Panc1 (cell line): ENCODE results near the gene IL17B. TPM values are rescaled to one million over a fixed set of nuclear protein-coding genes. Genes with fewer than 3 reads are reported as not detected.

ENCODE experiments used
- ATAC-seq: fragments of 200-7000 bp; cut with Tn5 transposase; 2 replicates; pipeline ENCODE4 v1.9.1; 2020; ENCODE audit warnings: mild to moderate bottlenecking, moderate library complexity
- BruUV-seq: library from RNA; stranded (reverse); fragments of 400-500 nt; replicated peaks from 2 replicates; lab custom pipeline; 2021; lab: Mats Ljungman, UMichigan
- CTCF ChIA-PET: fragments of 300-600 bp; sonication (Branson Sonifier 250); formaldehyde crosslinking; loops from one replicate; lab custom pipeline; 2022; ENCODE audit warnings: antibody characterized with exemption; lab: Charles Lee
- POLR2A ChIA-PET: fragments of 300-600 bp; sonication (Branson Sonifier 250); formaldehyde crosslinking; loops from one replicate; lab custom pipeline; 2022; ENCODE audit warnings: antibody characterized with exemption; lab: Charles Lee
- DNase-seq: peaks from one replicate; pipeline ENCODE4 v3.0.0-alpha.2; 2010; ENCODE audit warnings: low read depth, low spot score
- H3K27ac ChIP-seq: 2 replicates; pipeline ENCODE4 v1.5.1; 2011; ENCODE audit warnings: mild to moderate bottlenecking, low read length, inconsistent platforms
- H3K27me3 ChIP-seq: fragments of 200-500 bp; sonication (Bioruptor generic); 2 replicates; pipeline ENCODE4 v1.6.0; 2014; ENCODE audit warnings: low read length, inconsistent platforms; ENCODE audit not compliant: control insufficient read depth, insufficient read depth
- H3K36me3 ChIP-seq: fragments of 200-500 bp; sonication (Bioruptor generic); 2 replicates; pipeline ENCODE4 v1.5.1; 2014; ENCODE audit warnings: inconsistent platforms, mild to moderate bottlenecking, low read length, moderate library complexity; ENCODE audit not compliant: control insufficient read depth, insufficient read depth
- H3K4me1 ChIP-seq: 2 replicates; pipeline ENCODE4 v1.5.1; 2011; ENCODE audit warnings: inconsistent platforms, mild to moderate bottlenecking, low read length, moderate library complexity; ENCODE audit not compliant: control insufficient read depth, insufficient read depth
- H3K4me3 ChIP-seq, 2 experiments: 2 replicates each; pipeline ENCODE4 v1.5.1; 2011 to 2012; ENCODE audit warnings: low read depth in 2 of 2, low read length in 2 of 2, mild to moderate bottlenecking in 2 of 2, inconsistent platforms in 1 of 2, moderate library complexity in 1 of 2
- H3K9me3 ChIP-seq: fragments of 200-500 bp; sonication (Bioruptor generic); 2 replicates; pipeline ENCODE4 v1.5.1; 2014; ENCODE audit warnings: low read depth, mild to moderate bottlenecking, inconsistent platforms, low read length, moderate library complexity; ENCODE audit not compliant: control insufficient read depth, insufficient read depth
- POLR2AphosphoS5 ChIP-seq: IDR thresholded peaks from 2 replicates; pipeline ENCODE4 v1.6.1; 2012; ENCODE audit warnings: mild to moderate bottlenecking, low read depth, low read length, moderate library complexity
- SIN3A ChIP-seq: IDR thresholded peaks from 2 replicates; pipeline ENCODE4 v1.6.1; 2012; ENCODE audit warnings: low read depth, mild to moderate bottlenecking, low read length, moderate library complexity, borderline replicate concordance; ENCODE audit not compliant: insufficient read depth
- TCF7L2 ChIP-seq: IDR thresholded peaks from 2 replicates; pipeline ENCODE4 v1.6.1; 2011; ENCODE audit warnings: mild to moderate bottlenecking, low read depth, low read length, inconsistent platforms
- in situ Hi-C: cut with HindIII; loops from 2 replicates; pipeline ENCODE4 v1.10.0; 2016; ENCODE audit warnings: low sequenced_read_pairs, low pct_unique_long_range_greater_than_20kb
- intact Hi-C: fragments of 100-400 bp; cut with micrococcal nuclease; formaldehyde crosslinking; loops from one replicate; pipeline ENCODE4 v1.10.0; 2022; ENCODE audit not compliant: unreplicated experiment
- total RNA-seq: library from RNA; stranded (reverse); gene quantifications from one replicate; pipeline ENCODE4 v1.2.1, GENCODE V29; 2021; ENCODE audit not compliant: unreplicated experiment
- TF ChIP-seq, protein P1 (sequence below): fragments of 450-650 bp; IDR thresholded peaks from 2 replicates; pipeline ENCODE4 v1.5.1; 2017; ENCODE audit warnings: mild to moderate bottlenecking
- TF ChIP-seq, protein P2 (sequence below), 2 experiments: IDR thresholded peaks; 2 replicates each; pipeline ENCODE4 v1.6.1; 2011 to 2012; ENCODE audit warnings: low read depth in 2 of 2, control low read depth in 1 of 2, low read length in 1 of 2, mild to moderate bottlenecking in 1 of 2, moderate library complexity in 1 of 2; ENCODE audit not compliant: insufficient read depth in 1 of 2

Gene IL17B
- total RNA-seq, 1 experiment from 2014 or later = not detected

- Histone ChIP-seq H3K4me1 (peaks cover 6% of the 10 kb centered on the region), H3K27ac (no peak overlapping the region), H3K4me3 (no peak overlapping the region), H3K36me3 (no peaks in the 10 kb centered on the region), H3K9me3 (no peaks in the 10 kb centered on the region), H3K27me3 (no peaks in the 10 kb centered on the region)
- ATAC-seq (no peak), DNase-seq (no peak)
- no TSS peak for BruUV-seq
- TF ChIP-seq TCF7L2 = no peak
- TF ChIP-seq SIN3A = no peak
- intact Hi-C loops (no loop called here), in situ Hi-C loops (no loop called here)
- CTCF ChIA-PET = no interaction called here
- POLR2A ChIA-PET = interaction anchor here (1.4 kb wide), 1 partner anchor 17 kb away, joined by 4 read pairs; the partner anchor contains the start of gene GRPEL2
These were observed 16.6 kb downstream of the IL17B start for GRCh38 chr5:149362541-149362940.

GRCh38 chr5:149360272-149360671 is 18.8 kb downstream of the IL17B start:
- Histone ChIP-seq H3K27me3 (no peaks in the 10 kb centered on the region), H3K36me3 (no peaks in the 10 kb centered on the region), H3K27ac (no peak overlapping the region), H3K4me1 (peaks cover 10% of the 10 kb centered on the region), H3K4me3 (no peak overlapping the region), H3K9me3 (no peaks in the 10 kb centered on the region)
- ATAC-seq = no peak
- ChIA-PET POLR2A (no interaction called here), CTCF (no interaction called here)
- intact Hi-C loops = no loop called here
- no TSS peak for BruUV-seq
- TF ChIP-seq, protein P1, sequence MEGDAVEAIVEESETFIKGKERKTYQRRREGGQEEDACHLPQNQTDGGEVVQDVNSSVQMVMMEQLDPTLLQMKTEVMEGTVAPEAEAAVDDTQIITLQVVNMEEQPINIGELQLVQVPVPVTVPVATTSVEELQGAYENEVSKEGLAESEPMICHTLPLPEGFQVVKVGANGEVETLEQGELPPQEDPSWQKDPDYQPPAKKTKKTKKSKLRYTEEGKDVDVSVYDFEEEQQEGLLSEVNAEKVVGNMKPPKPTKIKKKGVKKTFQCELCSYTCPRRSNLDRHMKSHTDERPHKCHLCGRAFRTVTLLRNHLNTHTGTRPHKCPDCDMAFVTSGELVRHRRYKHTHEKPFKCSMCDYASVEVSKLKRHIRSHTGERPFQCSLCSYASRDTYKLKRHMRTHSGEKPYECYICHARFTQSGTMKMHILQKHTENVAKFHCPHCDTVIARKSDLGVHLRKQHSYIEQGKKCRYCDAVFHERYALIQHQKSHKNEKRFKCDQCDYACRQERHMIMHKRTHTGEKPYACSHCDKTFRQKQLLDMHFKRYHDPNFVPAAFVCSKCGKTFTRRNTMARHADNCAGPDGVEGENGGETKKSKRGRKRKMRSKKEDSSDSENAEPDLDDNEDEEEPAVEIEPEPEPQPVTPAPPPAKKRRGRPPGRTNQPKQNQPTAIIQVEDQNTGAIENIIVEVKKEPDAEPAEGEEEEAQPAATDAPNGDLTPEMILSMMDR = no peak
- no peak for TF ChIP-seq TCF7L2
- no peak for TF ChIP-seq SIN3A
- DNase-seq = no peak
- in situ Hi-C loops = no loop called here

DNA sequence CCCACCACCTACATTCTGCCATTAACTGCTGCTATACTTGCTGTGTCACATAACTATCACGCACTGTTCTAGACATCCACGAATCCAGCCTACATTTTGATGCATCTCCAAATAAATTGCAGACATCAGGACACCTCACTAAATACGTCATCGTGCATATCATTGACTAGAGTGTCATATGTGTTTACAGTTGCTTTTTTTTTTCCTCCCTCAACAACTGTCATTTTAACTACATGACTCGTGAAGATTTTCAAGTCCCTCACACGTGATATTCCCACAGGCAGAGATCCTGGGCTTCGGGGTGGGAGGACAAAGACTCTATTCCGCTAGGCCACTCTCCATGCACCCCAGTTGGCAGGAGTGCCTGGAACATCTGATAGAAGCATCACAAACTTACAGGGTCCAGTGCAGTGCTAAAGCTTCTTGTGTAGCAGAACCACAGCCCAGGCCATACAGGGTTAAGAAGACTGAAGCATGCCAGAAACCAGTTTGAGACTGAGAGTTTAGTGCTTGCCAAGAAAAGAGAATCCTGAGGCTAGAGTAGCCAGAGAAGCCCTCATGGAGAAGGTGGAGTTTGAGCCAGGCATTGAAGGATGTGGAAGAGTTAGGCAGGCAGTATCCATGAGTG is 20.1 kb downstream of the IL17B start:
- no peak overlapping the region for H3K4me3 ChIP-seq
- no peaks in the 10 kb centered on the region for H3K27me3 ChIP-seq
- ATAC-seq (no peak), DNase-seq (no peak)
- in situ Hi-C loops (no loop called here), intact Hi-C loops (no loop called here)
- H3K4me1 ChIP-seq = peaks cover 10% of the 10 kb centered on the region
- BruUV-seq = TSS peak; percentile 40
- H3K9me3 ChIP-seq = no peaks in the 10 kb centered on the region
- H3K36me3 ChIP-seq = peaks cover 3% of the 10 kb centered on the region
- TF ChIP-seq TCF7L2 = no peak
- TF ChIP-seq, protein P1 = no peak
- TF ChIP-seq SIN3A = no peak
- no peak for TF ChIP-seq POLR2AphosphoS5
- TF ChIP-seq, protein P2, sequence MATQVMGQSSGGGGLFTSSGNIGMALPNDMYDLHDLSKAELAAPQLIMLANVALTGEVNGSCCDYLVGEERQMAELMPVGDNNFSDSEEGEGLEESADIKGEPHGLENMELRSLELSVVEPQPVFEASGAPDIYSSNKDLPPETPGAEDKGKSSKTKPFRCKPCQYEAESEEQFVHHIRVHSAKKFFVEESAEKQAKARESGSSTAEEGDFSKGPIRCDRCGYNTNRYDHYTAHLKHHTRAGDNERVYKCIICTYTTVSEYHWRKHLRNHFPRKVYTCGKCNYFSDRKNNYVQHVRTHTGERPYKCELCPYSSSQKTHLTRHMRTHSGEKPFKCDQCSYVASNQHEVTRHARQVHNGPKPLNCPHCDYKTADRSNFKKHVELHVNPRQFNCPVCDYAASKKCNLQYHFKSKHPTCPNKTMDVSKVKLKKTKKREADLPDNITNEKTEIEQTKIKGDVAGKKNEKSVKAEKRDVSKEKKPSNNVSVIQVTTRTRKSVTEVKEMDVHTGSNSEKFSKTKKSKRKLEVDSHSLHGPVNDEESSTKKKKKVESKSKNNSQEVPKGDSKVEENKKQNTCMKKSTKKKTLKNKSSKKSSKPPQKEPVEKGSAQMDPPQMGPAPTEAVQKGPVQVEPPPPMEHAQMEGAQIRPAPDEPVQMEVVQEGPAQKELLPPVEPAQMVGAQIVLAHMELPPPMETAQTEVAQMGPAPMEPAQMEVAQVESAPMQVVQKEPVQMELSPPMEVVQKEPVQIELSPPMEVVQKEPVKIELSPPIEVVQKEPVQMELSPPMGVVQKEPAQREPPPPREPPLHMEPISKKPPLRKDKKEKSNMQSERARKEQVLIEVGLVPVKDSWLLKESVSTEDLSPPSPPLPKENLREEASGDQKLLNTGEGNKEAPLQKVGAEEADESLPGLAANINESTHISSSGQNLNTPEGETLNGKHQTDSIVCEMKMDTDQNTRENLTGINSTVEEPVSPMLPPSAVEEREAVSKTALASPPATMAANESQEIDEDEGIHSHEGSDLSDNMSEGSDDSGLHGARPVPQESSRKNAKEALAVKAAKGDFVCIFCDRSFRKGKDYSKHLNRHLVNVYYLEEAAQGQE (IDR thresholded peaks at IDR 0.05; ENCODE audit: insufficient read depth in 1 of 2, low read depth in 2 of 2, low read length in 1 of 2) = no peak
- H3K27ac ChIP-seq = no peak overlapping the region
- CTCF ChIA-PET = no interaction called here
- POLR2A ChIA-PET = interaction anchor here (0.7 kb wide), 1 partner anchor 32 kb away, joined by 3 read pairs; no protein-coding TSS in a partner anchor
